Measurements from ENCODE around the gene SGSM2.

Gene SGSM2

DNA sequence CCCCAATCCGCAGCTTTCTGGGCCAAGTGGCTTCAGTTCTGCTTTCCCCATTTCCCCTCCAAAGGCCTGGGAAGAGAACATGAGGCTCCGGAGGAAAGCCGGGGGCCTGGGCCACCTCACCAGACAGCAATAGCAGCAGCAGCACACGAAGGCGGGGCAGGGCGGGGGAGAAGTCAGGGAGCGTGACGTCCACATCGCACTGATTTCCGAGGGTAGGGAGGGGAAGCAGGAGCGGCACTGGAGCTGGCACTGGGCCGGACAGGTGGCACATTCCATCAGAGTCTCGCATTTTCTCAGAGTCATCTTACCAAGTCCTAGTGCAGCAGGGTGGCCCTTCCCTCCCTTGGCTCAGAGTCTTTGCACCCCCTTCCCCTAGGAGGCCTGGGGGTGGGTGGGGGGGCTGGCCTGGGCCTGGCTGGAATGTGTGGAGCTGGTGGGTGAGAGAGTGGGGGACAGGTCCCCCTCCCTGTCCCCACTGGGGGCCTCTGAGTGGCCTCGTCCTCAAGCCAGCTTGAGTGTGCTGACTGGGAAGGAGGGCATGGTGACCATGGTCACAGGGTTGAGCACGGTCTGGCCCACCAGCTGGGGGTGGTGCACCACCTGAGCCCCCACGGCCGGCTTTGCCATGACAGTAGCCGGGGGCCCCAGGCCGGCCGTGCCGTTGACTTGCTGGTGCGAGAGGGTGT, 49.2 kb downstream of the SGSM2 start:
- DNase-seq (ENCODE audit: low read depth in 2 of 2) = no peak

DNA sequence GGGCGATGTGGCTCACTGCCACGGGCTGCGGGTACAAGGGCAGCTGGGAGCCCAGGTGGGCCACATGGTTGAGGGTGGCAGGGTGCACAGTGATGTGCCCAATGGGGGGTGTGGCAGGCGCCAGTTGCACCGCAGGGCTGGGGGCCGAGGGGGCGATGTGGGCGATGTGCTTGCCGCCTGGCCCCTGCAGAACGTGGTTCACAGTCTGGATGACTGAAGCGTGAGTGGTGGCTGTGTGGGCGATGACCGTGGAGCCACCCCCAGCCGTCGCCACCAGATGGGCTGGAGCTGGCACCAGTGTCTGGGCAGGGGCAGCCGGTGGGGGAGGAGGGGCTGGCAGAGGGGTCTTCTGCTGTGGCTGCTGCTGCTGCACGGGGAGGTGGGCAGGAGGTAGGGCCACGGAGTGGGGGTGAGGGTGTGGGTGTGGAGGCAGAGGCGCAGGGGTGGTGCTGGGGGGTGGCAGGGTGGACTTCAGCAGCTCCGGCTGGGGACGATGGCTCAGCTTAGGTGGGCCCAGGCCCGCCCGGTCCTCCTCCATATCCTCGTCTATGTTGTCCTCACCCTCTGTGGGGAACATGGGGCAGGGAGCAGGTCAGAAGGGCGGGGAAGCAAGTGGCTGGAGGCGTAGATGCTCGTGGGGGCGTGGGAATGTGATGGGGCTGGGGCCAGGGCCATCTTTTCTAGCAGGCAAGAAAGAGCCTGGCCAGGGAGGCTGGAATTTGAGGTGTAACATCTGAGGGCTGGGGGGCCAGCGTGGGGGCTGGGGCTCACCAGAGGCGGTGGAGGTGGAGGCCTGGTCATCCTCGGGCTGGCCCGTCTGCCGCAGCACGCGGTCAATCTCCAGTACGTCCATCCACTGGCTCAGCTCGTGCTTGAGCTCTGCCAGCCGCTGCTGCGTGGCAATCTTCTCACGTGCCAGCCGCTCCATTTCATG, 50.1 kb downstream of the SGSM2 start:
- no peak for DNase-seq (ENCODE audit: low read depth in 2 of 2)

DNA sequence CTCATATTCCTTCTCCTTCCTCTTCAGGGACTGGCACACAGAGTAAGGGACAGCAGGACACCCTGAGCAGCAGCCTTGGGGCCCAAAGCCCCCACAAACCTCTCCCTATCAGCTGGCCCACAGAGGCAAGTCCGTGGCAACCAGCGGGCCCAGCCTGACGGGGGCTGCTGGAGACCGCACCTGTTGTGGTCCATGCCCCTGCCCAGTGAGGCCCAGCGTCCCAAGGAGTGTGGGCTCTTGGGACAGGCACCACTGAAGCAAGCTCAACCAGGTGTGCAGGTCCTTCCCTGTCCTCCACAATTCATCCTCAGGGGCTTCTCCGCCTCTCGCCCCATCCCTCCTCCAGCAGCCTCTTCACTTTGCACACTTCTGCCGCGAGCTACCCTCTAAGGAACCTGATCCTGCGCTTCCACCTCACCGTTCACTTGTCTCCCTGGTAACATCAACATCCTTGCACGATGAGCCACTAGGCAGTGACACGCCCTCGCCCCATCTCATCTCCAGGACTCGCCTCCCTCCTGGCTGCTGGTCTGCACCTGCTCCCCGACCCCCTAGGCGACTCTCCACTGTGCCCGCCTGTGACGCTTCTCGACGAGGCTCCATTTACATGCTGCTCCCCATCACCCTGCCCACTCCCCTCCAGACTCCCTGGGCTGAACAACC, 50.9 kb downstream of the SGSM2 start:
- DNase-seq (ENCODE audit: low read depth in 2 of 2) = no peak

GRCh38 chr17:2388683-2389055, 51.4 kb downstream of the SGSM2 start:
- no peak for DNase-seq (ENCODE audit: low read depth in 2 of 2)

GRCh38 chr17:2390199-2390836, 53.0 kb downstream of the SGSM2 start:
- no peak for DNase-seq (ENCODE audit: low read depth in 2 of 2)

DNA sequence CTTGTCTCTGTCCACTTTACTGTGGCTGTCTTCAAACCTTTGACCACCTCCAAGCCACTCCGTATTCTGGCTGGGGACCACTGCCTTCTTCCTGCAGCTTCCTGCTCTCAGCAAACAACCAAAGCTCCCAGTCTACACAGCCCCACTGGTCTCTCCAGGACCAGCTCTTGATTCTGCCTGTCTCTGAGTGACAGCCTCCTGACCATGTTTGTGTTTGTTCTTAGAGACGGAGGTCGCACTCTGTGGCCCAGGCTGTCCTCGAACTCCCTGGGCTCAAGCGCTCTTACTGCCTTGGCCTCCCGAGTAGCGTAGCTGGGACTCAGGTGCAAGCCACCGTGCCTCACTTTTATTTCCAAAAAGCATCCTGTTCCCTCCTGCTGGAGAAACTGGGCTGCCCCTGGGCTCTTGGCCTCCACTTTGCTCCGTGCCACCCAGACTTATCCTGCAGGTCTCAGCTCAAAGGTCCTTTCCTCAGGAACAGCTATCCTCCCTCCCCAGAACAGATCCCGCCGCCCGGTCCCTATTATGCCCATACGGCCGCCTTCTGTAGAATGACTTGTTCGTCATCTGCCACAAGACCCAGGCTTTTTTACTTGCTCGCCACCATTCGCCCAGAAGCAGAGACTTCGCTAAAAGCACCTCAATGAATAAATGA, 54.4 kb downstream of the SGSM2 start:
- DNase-seq (ENCODE audit: low read depth in 2 of 2) = no peak

DNA sequence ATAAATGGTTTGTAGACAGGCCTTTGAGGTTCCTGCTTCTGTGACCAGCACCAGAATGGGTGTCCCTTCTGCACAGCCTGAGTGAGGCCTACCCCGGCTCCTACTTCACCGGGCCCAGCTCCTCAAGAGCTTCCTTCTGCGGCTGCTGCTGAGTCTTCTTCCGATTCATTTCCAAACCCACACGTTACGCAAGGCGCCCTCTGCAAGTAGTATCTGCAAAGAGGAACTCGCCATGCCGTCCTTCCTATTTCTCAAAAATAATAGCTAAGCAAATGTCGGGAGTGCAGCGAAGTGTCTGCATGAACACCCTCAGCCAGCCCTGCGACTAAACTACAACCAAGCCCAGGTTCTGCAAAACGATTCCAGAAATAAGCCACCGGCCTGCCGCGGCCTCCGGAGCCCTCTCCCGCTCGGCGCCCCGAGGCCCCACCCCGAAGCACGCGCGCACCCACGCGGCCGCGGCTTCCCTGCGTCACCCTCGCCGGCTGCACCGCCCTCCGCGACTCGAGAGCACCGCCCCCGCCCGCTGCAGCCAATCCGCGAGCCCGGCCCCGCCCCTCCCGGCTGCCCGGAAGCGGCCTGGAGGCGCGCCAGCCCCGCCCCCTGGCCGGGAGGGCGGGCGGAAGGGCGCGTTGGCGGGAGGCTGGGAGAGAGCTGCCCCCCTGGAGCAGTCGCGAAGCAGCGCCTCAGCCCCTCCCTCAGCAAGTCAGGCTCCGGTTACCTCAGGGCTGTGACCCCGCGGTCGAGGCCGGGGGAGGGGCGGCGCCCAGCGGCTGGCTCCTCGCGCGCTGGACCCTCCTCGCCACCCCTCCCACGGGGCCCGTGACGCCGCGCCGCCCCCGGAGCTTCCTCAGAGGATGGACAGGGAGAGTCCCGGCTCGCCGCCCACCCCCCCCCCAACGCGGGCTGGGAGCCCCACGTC, 55.2 kb downstream of the SGSM2 start:
- DNase-seq (ENCODE audit: low read depth in 2 of 2) = peak; percentile 86

GRCh38 chr17:2393174-2393953, 56.1 kb downstream of the SGSM2 start:
- peak; percentile 74 to 75 for DNase-seq (ENCODE audit: low read depth in 2 of 2)

GRCh38 chr17:2393954-2394749, 56.9 kb downstream of the SGSM2 start:
- no peak for DNase-seq (ENCODE audit: low read depth in 2 of 2)

DNA sequence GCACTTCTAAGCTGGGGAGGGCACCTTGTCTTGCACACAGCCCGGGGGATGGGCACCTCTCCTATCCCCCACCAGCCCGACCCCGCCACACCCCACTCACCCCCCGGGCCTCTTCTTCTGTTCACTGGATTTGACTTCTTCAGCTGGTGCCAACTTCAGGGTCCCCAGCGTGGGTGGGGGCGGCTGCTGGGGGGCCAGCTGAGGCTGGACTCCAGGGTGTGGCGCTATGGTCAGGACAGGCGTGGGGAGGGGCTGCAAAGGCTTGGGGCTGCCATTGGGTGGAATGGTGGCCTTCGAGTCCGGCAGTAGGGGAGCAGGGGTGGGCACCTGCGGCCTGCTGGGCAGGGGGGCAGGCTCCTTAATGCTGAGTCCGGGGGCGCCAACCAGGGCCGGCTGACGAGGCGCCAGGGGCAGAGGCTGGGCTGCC, 57.5 kb downstream of the SGSM2 start:
- no peak for DNase-seq (ENCODE audit: low read depth in 2 of 2)

DNA sequence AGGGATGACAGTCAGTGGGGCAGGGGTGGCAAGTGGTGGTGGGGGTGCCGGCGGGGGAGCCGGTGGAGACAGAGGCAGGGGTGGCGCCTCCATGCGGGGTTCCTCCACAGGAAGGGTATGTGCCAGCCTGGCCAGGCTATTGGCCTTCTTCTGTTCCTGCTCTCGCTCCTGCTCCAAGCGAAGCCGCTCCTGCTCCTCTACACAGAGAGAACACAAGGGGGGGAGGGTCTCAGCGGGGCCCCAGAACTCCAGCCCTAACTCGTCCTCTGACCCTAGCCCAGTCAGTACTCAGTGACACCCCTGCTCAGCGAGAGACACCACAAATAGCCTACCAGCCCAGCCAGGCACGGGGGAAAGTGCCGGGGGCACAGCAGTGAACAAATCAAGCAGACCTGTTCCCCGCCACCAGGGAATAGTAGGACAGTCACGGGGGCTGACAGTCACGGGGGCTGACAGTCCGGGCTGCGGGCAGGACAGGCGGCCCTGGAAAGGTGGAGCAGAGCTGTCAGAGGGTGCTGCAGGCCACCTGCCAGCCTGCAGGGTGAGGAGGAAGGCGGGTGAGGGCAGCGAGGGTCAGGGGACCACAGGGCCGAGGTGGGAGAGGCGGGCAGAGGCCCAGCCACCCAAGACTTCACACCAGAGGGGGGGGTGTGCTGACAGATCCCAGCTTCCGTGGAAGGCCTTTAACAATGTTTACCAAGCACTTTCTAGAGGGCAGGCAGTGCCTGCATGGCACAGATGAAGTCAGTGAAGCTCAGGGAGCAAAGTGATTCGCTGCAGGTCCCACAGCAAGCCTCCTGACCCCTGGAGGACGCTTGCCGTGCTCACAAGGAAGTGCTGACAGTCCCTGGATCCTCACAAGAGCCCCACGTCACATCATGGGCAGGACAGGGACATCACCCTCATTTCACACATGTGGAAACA, 58.2 kb downstream of the SGSM2 start:
- no peak for DNase-seq (ENCODE audit: low read depth in 2 of 2)

- DNase-seq (ENCODE audit: low read depth in 2 of 2) = no peak
Measured at GRCh38 chr17:2396192-2396567, 58.9 kb downstream of the SGSM2 start.

- peak; percentile 93 to 94 for DNase-seq (ENCODE audit: low read depth in 2 of 2)
Measured at GRCh38 chr17:2396568-2397246, 59.4 kb downstream of the SGSM2 start.

DNA sequence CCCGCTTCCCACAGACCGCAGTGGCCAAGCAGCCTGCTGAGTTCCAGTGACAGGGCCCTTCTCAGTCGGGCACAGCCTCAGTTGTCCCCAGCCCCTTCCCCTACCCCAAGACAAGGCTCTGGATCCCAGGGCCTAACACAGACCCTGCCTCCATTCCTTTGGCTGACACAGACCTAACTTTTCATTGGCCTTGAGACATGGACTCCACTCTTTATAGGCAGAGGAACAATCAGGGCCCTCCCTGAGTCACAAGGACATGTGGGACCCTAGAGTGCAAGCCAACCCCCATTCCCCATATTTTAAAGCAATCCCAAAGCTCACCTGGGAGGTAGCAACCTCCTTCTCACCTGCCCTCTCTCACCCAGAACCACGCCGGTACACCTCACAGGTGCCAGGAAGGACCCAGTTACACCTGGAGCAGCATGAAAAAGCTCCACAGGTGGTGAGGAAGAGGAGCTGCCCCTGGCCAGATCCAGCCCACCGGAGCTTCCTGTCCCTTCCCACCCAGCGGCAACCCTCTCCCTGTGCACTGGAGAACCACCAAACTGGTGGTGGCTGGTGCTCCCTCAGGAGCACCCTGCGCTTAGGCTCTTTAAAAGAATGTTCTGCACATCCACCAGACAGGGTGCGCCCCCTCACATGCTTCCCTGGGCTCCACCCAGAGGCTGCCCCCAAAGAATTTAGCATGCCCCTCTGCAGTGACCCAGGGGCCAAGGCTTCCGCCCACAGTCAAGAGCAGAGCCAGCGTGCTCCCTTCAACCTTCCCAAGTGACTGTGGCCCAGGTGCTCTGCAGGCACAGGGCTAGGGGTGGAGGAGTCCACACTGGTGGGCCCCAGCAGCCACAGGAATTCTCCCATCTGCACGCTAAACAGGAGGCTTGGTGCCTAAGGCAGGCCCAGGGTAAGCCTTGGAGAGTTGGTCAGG, 60.2 kb downstream of the SGSM2 start:
- DNase-seq (ENCODE audit: low read depth in 2 of 2) = no peak

DNA sequence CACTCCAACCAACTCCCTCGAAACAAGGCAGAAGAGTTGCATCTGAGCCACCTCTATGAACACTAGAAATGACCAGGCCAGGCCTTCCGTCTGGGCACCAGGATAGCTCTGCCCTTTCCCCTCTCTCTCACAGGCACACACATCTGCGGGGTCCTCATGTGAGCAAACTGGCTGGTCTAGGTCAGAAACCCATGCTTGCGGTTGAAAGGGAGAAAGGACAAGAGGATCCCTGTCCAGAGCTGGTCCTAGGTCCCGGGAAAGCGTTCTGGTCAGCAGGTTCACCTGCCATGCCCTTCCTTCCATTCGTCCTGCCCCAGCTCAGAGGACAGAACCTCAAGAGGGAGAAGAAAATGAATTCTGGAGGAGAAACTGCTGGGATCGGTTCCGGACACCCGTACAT, 60.9 kb downstream of the SGSM2 start:
- no peak for DNase-seq (ENCODE audit: low read depth in 2 of 2)
